GM12875 (cell line): ENCODE data around the gene C2orf80.

ENCODE experiments used
- H3K4me3 ChIP-seq: one replicate; pipeline ENCODE4 v1.5.1; 2011; ENCODE audit warnings: low read depth, low read length, control low read depth
- TF ChIP-seq, protein P1 (sequence below): IDR thresholded peaks from 2 replicates; pipeline ENCODE4 v1.5.1; 2011; ENCODE audit warnings: low read depth, mild to moderate bottlenecking, control low read depth, inconsistent platforms, low read length, moderate library complexity, borderline replicate concordance; ENCODE audit not compliant: insufficient read depth

The C2orf80 gene

DNA sequence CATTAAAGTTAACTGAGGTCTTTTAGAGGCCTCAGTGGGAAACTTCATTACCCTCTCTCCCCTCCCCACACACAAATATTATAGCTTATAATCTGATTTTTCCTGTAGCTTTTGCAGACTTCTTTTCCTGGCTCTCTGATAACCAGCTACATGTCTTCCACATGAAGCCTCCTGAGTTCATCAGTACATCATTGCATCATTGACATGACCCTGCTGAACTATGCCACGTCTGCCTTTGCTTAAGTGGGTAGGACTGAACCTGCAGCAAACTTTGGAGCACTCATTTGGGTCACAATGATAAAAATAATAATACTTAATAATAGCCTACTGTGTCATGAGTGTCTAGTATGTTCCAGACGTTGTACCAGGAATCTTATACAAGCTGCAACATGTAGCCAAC, 33.4 kb downstream of the C2orf80 start:
- H3K4me3 ChIP-seq = no peak overlapping the region
- TF ChIP-seq, protein P1, sequence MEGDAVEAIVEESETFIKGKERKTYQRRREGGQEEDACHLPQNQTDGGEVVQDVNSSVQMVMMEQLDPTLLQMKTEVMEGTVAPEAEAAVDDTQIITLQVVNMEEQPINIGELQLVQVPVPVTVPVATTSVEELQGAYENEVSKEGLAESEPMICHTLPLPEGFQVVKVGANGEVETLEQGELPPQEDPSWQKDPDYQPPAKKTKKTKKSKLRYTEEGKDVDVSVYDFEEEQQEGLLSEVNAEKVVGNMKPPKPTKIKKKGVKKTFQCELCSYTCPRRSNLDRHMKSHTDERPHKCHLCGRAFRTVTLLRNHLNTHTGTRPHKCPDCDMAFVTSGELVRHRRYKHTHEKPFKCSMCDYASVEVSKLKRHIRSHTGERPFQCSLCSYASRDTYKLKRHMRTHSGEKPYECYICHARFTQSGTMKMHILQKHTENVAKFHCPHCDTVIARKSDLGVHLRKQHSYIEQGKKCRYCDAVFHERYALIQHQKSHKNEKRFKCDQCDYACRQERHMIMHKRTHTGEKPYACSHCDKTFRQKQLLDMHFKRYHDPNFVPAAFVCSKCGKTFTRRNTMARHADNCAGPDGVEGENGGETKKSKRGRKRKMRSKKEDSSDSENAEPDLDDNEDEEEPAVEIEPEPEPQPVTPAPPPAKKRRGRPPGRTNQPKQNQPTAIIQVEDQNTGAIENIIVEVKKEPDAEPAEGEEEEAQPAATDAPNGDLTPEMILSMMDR = no peak

DNA sequence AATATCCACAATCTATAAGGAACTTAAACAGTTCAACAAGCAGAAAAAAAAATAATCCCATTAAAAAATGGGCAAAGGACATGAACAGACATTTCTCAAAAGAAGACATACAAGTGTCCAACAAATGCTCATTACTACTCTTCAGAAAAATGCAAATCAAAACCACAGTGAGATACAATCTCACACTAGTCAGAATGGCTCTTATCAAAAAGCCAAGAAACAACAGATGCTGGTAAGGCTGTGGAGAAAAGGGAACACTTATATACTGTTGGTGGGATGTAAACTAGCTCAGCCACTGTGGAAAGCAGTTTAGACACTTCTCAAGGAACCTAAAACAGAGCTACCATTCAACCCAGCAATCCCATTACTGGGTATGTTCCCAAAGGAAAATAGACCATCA, 36.7 kb downstream of the C2orf80 start:
- no peak overlapping the region for H3K4me3 ChIP-seq
- TF ChIP-seq, protein P1 = no peak

DNA sequence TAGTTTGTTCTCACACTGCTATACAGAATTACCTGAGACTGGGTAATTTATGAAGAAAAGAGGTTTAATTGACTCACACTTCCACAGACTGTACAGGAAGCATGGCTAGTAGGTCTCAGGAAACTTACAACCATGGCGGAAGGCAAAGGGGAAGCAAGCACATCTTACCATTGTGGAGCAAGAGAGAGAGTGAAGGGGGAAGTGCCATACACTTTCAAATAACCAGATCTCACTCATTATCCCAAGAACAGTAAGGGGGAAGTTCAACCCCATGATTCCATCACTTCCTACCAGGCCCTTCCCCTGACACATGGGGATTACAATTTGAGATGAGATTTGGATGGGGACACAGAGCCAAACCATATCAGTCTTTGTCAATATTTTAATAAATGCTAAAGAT, 38.9 kb downstream of the C2orf80 start:
- TF ChIP-seq, protein P1 = no peak
- H3K4me3 ChIP-seq = no peak overlapping the region

DNA sequence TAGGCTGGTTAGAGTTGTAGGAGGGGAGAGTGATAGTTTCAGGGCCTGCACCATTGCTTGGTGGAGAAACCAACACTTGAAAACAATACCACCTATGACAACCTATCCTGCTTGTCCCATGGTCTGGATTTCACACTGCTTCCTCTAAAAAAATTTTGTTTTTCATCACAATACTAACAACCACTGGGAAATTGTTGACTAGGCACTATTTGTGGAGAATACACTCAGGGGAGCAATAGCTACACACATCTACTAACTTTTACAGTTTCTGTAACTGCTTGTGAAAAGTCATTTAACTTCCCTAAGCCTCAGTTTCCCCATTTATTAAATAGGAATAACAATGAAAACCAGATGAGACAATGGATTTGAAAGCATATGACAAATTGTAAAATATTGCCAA, 39.7 kb downstream of the C2orf80 start:
- H3K4me3 ChIP-seq = no peak overlapping the region
- TF ChIP-seq, protein P1 = no peak

DNA sequence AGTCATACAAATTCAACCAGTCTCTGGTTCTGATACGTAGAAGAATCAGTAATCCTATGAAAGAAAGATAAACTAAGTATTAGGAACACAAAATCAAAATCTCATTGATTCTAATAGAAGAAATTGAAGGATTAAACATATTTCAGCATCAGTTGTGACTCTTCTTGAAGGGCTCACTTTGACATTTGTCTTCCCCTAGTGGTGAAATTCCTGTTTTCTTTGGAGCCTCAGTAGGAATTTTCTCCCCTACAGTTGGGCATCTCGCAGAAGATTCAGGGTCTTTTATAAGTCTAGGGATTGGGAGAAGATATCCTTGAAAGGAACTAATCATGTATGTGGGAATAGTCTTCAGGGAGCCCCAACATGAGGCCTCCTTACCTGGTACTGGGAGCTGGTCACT, 41.0 kb downstream of the C2orf80 start:
- TF ChIP-seq, protein P1 = no peak
- no peak overlapping the region for H3K4me3 ChIP-seq

DNA sequence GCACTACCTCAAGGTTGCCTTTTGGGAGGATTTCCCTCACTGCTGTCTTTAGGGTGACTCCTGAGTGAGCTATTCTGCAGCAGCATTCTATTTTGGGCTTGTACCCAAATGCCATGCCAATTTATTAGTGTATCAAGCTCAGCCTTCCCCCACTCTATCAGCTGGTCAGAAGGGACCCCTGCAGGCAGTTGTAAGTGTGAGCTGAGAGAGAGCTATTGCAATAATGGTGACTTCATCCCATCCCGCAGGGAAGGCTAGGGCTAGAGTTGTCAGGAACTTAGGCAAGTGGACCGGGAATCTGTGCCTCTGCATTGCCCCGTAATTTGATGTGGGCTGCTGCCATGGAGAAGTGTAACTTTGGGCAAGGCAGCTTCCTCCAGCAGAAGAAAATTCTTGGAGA, 42.1 kb downstream of the C2orf80 start:
- H3K4me3 ChIP-seq = no peak overlapping the region
- TF ChIP-seq, protein P1 = no peak

DNA sequence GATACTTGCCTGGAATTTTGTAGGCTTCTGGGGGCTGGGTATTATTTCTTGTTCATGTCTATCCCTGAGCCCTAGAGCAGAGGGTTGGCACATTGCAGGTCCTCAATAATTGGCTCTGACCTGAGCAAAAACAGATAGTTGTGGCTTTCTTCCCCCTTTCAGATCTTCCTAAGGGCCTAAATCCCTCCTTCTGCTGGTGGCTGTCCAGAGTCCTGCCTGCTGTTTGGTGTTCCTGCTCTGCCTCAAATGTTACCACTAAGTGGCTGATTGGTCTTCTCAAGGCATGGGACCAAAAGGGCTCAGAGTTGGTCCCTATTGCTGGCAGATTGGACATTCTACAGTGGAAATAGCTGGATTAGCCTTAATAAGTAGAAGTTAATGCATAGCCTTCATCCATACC, 42.8 kb downstream of the C2orf80 start:
- TF ChIP-seq, protein P1 = no peak
- no peak overlapping the region for H3K4me3 ChIP-seq
